ENCODE results near the gene NADSYN1. TPM values are rescaled to one million over a fixed set of nuclear protein-coding genes. Genes with fewer than 3 reads are reported as not detected.

NADSYN1 gene
- polyA plus RNA-seq, 4 donors = 38.3 to 47.1 (median 42.3) TPM

DNA sequence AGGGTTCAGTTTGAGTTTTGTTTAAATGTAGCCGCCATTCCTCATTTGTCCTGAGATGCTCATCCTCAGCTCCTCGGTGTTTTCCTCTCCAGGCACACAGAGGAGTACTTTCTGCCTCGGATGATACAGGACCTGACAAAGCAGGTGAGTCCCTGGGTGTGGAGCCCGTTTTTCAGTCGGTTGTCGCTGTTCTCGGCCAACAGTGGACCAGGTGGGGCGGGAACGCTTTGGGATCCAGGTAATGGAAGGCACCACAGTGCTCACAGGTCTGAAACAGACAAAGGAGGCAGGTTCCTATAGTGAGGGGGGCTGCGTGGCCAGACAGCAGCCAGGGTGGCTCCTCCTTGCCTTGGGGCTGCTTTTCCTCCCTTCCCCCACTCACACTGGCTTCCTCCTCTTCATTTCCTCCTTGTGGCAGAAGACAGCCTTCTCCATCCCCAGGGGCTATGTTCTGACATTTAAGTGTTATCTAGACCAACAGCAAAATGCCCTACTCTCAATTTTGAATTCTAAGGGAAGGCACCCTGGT is 19.4 kb downstream of the NADSYN1 start:
- no peak for DNase-seq (ENCODE audit: low read depth in 4 of 4, low spot score in 3 of 4)

- no peak for DNase-seq (ENCODE audit: low read depth in 4 of 4, low spot score in 3 of 4)
Observed at GRCh38 chr11:71472941-71473792, 20.2 kb downstream of the NADSYN1 start.

- no peak for DNase-seq (ENCODE audit: low read depth in 4 of 4, low spot score in 3 of 4)
Observed at GRCh38 chr11:71473793-71474080, 20.7 kb downstream of the NADSYN1 start.

- no peak for DNase-seq (ENCODE audit: low read depth in 4 of 4, low spot score in 3 of 4)
Observed at GRCh38 chr11:71474141-71474770, 21.3 kb downstream of the NADSYN1 start.

GRCh38 chr11:71474771-71475483 is 21.9 kb downstream of the NADSYN1 start:
- DNase-seq (ENCODE audit: low read depth in 4 of 4, low spot score in 3 of 4) = no peak

DNA sequence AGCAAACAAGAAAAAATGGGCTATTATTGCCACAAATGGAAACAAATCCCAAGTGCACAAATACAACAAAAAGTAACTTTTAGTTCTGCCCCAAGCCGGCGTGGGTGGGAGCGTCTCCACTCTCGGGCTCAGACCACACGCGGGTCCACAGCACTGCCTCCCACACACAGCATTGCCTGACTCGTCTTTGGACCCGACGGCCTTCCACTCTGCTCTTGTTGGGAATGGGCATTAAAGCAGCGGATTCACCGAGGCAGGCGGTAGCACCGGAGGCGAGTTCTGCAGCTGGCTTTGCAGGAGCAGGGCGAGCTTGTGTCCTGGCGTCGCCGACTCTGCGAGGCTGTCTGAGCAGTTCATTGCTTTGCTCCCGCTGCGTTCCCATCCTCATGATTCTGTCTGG is 23.0 kb downstream of the NADSYN1 start:
- no peak for DNase-seq (ENCODE audit: low read depth in 4 of 4, low spot score in 3 of 4)

DNA sequence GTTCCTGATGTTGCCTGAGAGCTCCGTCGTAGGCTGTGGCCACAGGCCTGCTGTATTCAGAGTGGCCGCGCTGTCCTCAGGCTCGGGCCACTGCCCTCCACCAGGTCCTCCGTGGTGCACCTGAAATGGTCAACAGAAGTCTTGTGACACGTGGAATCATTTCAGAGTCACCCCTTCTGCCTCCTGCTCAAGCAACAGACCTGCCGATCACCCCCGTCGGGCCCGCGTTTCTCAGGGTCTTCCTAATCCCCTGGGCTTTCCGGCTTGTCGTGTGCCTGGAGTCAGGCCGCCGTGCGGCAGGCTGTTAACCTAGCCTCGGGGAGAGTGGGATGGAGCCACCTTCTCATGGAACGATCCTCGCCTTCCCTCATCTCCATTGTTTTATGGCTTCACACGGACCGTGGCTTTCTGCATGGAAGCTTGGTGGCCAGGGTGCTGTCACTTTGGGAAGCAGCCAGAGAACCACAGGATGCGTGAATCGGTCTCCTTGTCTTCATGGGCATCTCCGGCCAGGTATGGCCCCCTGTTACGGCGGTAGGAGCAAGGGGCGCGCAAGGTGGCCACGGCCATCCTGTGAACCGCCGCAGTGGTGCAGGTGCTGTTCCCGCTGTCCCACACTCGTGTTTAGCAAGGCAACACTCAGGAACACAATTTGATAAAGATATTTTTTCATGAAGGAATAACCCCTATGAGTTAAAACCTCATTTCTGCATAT is 24.1 kb downstream of the NADSYN1 start:
- DNase-seq (ENCODE audit: low read depth in 4 of 4, low spot score in 3 of 4) = no peak

DNA sequence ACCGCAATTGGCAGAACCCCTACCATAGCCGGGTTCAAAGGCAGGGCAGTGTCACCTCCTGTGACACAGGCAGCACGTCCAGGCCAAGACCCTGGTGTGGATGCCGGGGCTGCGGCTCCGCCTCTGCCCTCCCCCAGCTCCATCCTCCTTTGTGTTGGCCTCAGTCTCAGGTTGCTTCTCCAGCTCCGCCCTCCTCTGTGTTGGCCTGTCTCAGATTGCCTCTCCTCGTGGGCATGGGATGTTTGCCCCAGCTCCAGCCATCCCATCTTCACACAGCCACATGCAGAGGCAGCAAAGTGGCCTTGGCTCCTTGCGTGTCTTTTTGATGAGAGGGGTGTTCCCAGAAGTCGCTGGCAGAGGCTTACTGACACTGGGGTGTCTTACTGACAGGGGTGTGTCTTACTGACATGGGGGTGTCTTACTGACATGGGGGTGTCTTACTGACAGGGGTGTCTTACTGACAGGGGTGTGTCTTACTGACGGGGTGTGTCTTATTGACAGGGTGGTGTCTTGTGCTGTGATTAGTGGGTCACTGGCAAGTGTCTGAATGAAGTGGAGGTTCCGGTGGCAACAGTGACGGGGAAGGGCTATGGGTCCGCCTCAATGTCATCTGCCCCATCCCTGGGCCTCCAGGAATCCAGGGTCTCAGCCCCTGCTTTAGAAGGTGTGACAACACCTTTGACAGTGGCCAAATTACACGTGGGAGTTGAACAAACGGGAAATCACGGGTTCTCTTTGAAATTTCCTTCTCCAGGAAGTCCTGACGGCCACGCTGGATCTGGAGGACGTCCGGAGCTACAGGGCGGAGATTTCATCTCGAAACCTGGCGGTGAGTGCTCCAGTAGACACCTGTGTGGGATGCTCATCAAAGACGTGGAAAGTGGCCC is 24.9 kb downstream of the NADSYN1 start:
- no peak for DNase-seq (ENCODE audit: low read depth in 4 of 4, low spot score in 3 of 4)

DNA sequence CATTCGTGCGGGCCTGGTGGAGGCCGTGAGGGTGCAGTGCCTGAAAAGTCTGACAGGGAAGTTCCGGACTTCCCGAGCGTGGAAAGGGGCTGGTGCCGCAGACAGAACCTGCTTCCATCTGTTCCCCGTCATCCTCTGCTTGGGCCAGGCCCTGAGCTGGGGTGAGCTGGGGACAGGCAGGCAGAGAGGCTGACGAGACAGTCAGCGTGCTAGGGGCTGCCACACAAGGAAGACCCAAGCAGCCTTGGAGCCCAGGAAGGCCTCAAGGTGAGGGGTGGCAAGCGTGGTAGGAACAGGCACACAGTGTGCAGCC is 25.5 kb downstream of the NADSYN1 start:
- no peak for DNase-seq (ENCODE audit: low read depth in 4 of 4, low spot score in 3 of 4)

DNA sequence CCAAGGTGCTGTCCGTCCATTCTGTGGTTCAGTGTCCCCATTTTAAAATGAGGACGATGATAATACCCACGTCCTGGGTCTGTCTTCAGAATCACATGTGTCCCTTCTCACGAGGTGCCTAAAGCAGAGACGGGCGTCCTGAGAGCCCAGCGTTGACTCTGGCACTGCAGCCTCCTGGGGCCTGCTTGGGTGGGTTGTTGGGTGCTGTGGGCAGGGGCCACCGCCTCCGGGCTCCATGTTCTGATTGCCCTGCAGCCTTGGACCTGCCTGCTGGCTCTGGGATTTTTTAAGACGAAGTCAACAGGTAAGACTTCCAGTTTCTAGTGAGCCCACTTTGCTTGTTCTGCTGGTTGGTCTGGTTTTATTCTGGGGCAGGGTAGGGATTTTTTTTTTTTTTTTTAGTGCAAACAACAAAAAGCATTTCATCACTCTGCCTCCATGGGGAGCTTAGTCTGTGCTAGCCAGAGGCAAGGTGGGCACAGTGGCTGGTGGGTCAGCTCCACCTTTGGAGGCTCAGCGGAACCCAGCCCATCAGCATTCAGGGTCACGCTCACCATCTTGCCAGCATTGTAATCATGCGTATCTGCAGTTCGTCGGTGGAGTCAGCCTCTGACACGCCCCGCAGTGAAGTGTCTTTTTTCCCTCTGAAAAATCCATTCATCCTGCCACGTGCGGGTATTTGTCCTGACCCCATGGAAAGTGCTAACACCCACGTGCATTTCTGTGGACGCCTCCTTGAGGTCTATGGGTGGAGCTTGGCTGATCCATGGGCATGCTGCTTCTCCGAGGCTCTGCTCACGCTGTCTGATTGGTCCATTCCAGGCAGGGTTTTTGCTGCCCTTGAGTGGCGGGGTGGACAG is 28.3 kb downstream of the NADSYN1 start:
- no peak for DNase-seq (ENCODE audit: low read depth in 4 of 4, low spot score in 3 of 4)

GRCh38 chr11:71482216-71482615 is 29.2 kb downstream of the NADSYN1 start:
- no peak for DNase-seq (ENCODE audit: low read depth in 4 of 4, low spot score in 3 of 4)

DNA sequence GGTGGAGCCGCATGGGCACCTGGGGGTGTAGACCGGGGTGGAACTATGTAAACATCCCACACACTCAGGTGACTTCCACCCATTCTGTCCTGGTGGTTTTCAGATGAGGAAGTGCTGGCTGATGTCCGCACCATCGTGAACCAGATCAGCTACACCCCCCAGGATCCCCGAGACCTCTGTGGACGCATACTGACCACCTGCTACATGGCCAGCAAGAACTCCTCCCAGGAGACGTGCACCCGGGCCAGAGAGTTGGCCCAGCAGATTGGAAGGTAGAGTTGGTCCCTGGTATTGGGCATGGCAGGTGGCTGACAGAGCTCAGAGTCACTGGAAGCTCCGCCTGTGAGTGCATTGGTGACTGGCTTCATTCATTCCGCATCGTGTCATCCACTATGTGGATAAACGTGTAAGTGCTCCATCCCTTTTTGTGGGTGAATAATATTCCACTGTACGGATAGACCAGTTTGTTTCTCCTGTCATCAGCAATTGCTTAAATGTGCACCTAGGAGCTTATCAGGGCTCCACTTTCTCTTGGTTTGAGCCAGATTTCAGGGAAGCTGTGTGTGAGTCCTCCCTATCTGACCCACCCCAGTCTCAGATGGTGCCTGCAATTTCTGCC is 29.9 kb downstream of the NADSYN1 start:
- no peak for DNase-seq (ENCODE audit: low read depth in 4 of 4, low spot score in 3 of 4)

DNA sequence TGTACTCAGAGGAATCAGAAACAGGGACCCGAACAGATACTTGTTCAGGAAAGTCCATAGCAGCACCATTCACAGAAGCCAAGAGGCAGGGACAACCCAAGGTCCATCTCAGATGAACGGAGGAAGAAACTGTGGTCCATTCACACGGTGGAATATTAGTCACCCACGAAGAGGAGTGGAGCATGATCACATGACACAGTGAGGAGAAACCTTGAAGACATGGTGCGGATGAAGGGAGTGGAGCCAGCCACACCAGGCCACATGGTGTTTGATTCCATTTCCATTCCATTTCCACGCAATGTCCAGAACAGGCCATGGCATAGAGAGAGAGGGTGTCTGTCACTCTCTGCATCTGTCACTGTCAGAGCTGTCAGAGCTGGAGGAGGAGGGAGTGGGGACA is 30.7 kb downstream of the NADSYN1 start:
- no peak for DNase-seq (ENCODE audit: low read depth in 4 of 4, low spot score in 3 of 4)

GRCh38 chr11:71484248-71485062 is 31.5 kb downstream of the NADSYN1 start:
- DNase-seq (ENCODE audit: low read depth in 4 of 4, low spot score in 3 of 4) = no peak

DNA sequence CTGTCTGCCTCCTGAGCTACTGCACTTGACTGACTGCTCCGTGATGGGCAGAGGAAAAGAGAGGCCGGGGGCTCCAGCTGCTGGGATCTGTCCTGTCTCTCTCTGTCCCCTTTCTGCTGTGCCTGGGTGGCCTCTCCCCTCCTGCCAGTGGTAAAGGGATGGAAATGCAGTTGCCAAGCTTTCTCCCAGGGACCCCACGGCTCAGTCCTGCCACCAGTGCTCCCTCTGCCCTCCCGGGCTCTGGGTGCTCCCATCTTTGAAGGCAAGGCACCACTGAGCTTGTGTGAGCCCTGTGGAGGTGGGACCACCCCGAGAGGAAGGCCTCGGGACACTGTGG is 32.0 kb downstream of the NADSYN1 start:
- no peak for DNase-seq (ENCODE audit: low read depth in 4 of 4, low spot score in 3 of 4)

DNA sequence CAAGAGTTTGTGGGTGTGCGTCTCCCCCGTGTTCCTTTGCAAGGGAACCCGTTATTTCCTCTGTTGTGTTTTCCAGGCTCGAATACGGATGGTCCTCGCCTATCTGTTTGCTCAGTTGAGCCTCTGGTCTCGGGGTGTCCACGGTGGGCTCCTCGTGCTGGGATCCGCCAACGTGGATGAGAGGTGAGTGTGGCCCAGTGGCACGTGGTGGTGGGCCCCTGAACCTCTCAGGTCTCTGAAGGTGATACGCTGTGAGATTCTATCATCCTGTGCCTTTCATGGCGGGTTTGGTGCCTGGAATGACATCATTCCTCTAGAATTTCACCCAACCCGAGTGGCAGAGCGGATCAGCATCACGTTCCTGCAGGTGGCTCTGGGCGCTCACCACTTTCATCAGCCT is 32.5 kb downstream of the NADSYN1 start:
- no peak for DNase-seq (ENCODE audit: low read depth in 4 of 4, low spot score in 3 of 4)

GRCh38 chr11:71486320-71486719 is 33.3 kb downstream of the NADSYN1 start:
- DNase-seq (ENCODE audit: low read depth in 4 of 4, low spot score in 3 of 4) = no peak

- DNase-seq (ENCODE audit: low read depth in 4 of 4, low spot score in 3 of 4) = no peak
Observed at GRCh38 chr11:71488681-71489270, 35.8 kb downstream of the NADSYN1 start.

Data from right renal pelvis (tissue), 4 donors.